HuH-7.5 (cell line): ENCODE data around the gene PRSS22.

Experiments
- DNase-seq: peaks from one replicate; pipeline ENCODE4 v3.0.0; 2011; ENCODE audit warnings: low spot score

Gene PRSS22

GRCh38 chr16:2881783-2882649 lies 24.0 kb upstream of the PRSS22 start:
- DNase-seq = no peak

- no peak for DNase-seq
These were observed 22.0 kb upstream of the PRSS22 start for GRCh38 chr16:2879854-2880508.

GRCh38 chr16:2874912-2875362 lies 17.0 kb upstream of the PRSS22 start:
- no peak for DNase-seq

GRCh38 chr16:2874032-2874911 lies 16.3 kb upstream of the PRSS22 start:
- DNase-seq = no peak

GRCh38 chr16:2871926-2872325 lies 14.0 kb upstream of the PRSS22 start:
- DNase-seq = no peak

GRCh38 chr16:2867987-2868789 lies 10.2 kb upstream of the PRSS22 start:
- peak; percentile 91 for DNase-seq

GRCh38 chr16:2867661-2867986 lies 9.7 kb upstream of the PRSS22 start:
- no peak for DNase-seq

- DNase-seq = no peak
These were observed 8.5 kb upstream of the PRSS22 start for GRCh38 chr16:2866431-2866830.

GRCh38 chr16:2865651-2866050 lies 7.7 kb upstream of the PRSS22 start:
- no peak for DNase-seq

GRCh38 chr16:2860826-2861567 lies 3.0 kb upstream of the PRSS22 start:
- no peak for DNase-seq

GRCh38 chr16:2859686-2860265 lies 1.8 kb upstream of the PRSS22 start:
- DNase-seq = no peak

- no peak for DNase-seq
These were observed 465 bp upstream of the PRSS22 start for GRCh38 chr16:2858245-2859025.

GRCh38 chr16:2856686-2857450 lies 1.1 kb downstream of the PRSS22 start:
- no peak for DNase-seq

GRCh38 chr16:2856061-2856670 lies 1.8 kb downstream of the PRSS22 start:
- no peak for DNase-seq

- no peak for DNase-seq
These were observed 2.4 kb downstream of the PRSS22 start for GRCh38 chr16:2855536-2855935.

- no peak for DNase-seq
These were observed 3.2 kb downstream of the PRSS22 start for GRCh38 chr16:2854700-2855309.

GRCh38 chr16:2853531-2854073 lies 4.4 kb downstream of the PRSS22 start:
- no peak for DNase-seq
